NT2/D1 (cell line): Measurements from ENCODE around the gene RASL10A.
A peak's percentile ranks its signal among the peaks of the same experiment; 100 is the strongest.
"Not testable (repeated sequence)": the region's sequence is repeated elsewhere in the genome, so short reads cannot be mapped to it uniquely, and the experiment has no call there.

ENCODE experiments used
- DNase-seq: peaks from one replicate; pipeline ENCODE4 v3.0.0-alpha.2; 2011; ENCODE audit warnings: low read depth, low spot score
- H3K27me3 ChIP-seq: 2 replicates; pipeline ENCODE4 v1.6.0; 2011; ENCODE audit warnings: mild to moderate bottlenecking; ENCODE audit not compliant: insufficient read length, insufficient read depth
- H3K36me3 ChIP-seq: 2 replicates; pipeline ENCODE4 v1.6.1; 2011; ENCODE audit warnings: mild to moderate bottlenecking, low read length, mixed read lengths; ENCODE audit not compliant: insufficient read depth, insufficient read length
- H3K4me1 ChIP-seq: 2 replicates; pipeline ENCODE4 v1.5.1; 2011; ENCODE audit not compliant: insufficient read depth, insufficient read length
- H3K4me3 ChIP-seq: 2 replicates; pipeline ENCODE4 v1.5.1; 2011; ENCODE audit warnings: low read depth; ENCODE audit not compliant: insufficient read length
- H3K9ac ChIP-seq: 2 replicates; pipeline ENCODE4 v1.6.0; 2011; ENCODE audit warnings: low read depth; ENCODE audit not compliant: insufficient read length
- H3K9me3 ChIP-seq: 2 replicates; pipeline ENCODE4 v1.5.1; 2011; ENCODE audit warnings: mild to moderate bottlenecking, low read length; ENCODE audit not compliant: insufficient read depth
- SUZ12 ChIP-seq: IDR thresholded peaks from 2 replicates; pipeline ENCODE4 v1.6.1; 2011; ENCODE audit not compliant: insufficient read length, insufficient read depth; ENCODE audit errors: extremely low read depth
- YY1 ChIP-seq: IDR thresholded peaks from 2 replicates; pipeline ENCODE4 v1.6.1; 2011; ENCODE audit not compliant: insufficient read length, insufficient read depth
- ZNF274 ChIP-seq: IDR thresholded peaks from 2 replicates; pipeline ENCODE4 v1.6.1; 2011; ENCODE audit warnings: mild to moderate bottlenecking, low read depth, low read length

RASL10A gene, protein sequence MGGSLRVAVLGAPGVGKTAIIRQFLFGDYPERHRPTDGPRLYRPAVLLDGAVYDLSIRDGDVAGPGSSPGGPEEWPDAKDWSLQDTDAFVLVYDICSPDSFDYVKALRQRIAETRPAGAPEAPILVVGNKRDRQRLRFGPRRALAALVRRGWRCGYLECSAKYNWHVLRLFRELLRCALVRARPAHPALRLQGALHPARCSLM

DNA sequence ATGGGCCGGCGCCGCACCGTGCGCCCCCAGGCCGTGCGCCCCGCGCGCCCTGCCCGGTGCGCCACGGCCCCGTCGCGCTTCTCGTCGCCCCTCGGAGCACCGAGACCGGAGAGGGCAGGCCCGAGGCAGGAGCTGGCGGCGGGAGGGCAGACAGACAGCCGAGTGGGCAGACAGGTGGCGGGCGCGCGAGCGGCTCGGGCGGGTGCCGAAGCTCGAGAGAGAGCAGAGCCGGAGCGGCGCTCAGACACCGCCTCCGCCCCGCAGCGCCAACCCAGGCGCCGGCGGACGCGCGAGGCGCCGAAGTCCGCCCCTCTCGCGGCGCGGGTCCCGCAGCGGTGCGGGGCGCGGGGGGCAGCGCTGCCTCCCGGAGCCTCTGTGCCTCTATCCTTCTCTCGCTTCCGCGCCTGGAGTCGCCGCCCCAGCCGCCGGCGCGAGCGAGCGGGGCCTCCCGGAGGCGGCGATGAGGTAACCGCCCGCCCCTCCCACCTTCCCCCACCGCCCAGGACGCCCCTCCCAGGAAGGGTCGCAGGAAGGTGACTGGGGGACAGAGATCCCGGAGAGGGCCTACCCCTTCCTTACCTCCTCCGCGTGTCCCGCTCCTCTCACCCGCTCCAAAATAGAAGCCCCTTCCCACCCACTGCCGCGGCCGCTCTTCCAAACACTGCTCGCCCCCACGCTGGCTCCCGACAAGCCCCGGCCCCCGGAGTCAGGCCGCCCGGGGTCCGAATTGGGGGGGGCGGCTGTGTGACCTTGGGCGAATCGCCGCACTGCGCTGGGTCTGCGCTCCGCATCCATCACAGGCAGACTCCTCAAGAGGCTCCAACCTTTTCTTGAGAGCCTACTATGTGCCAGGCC is at the start of gene RASL10A:
Gene RASL10A, minus strand, starts transcription at position 412 of the 855 bp plus-strand sequence. CDS start 451 bp downstream, outside the sequence.
- Histone ChIP-seq H3K4me3 (peak within 1 kb of the TSS; percentile 45), H3K36me3 (peaks cover 18% of the 10 kb centered on the region), H3K4me1 (peaks cover 15% of the 10 kb centered on the region), H3K9me3 (no peaks in the 10 kb centered on the region; the same call in 1 of the 2 replicates), H3K27me3 (peaks cover 34% of the 10 kb centered on the region), H3K9ac (peak within 1 kb of the TSS; percentile 74)
- DNase-seq = no peak
- TF ChIP-seq YY1 (no peak), ZNF274 (no peak), SUZ12 (no peak)

DNA sequence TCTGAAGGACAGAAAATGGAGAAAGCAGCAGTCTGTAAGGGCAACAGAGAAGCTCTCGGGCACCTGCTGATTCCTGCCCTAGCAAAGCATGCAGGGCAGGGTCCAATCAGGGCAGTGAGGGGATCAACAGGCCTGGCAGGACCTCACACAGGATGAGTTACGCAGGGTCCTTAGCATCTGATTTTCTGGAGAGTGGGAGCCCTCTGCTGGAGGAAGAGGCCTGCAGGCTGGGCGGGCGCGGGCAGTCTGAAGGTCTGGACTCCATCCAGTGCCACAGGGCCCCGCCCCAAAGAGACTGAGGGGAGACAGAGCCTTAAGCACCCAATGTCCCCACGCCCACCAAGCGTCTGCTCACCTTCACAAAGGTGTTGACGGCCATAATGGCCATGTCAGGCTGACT is 44.0 kb upstream of the RASL10A start:
- H3K36me3 ChIP-seq = peaks cover 45% of the 10 kb centered on the region
- no peaks in the 10 kb centered on the region for H3K27me3 ChIP-seq
- no peak for DNase-seq
- no peak overlapping the region for H3K4me3 ChIP-seq
- no peaks in the 10 kb centered on the region for H3K9me3 ChIP-seq
- TF ChIP-seq YY1 (no peak), ZNF274 (no peak), SUZ12 (no peak)
- H3K9ac ChIP-seq = no peak overlapping the region
- H3K4me1 ChIP-seq = peaks cover 3% of the 10 kb centered on the region

DNA sequence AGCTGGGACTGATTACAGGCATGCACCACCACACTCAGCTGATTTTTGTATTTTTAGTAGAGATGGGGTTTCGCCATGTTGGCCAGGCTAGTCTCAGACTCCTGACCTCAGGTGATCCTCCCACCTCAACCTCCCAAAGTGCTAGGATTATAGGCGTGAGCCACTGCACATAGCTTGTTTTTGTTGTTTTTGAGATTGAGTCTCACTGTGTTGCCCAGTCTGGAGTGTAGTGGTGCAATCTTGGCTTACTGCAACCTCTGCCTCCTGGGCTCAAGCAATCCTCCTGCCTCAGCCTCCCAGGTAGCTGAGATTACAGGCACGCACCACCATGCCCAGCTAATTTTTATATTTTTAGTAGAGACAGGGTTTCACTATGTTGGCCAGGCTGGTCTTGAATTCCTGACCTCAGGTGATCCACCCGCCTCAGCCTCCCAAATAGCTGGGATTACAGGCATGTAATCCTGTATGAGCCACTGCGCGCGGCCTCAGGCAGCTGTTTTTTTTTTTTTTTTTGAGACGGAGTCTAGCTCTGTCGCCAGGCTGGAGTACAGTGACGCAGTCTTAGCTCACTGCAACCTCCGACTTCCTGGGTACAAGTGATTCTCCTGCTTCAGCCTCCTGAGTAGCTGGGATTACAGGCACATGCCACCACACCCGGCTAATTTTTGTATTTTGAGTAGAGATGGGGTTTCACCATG is 41.8 kb upstream of the RASL10A start:
- not testable (repeated sequence) for DNase-seq, H3K9me3 ChIP-seq, H3K9ac ChIP-seq, H3K4me3 ChIP-seq, H3K4me1 ChIP-seq, H3K27me3 ChIP-seq
- H3K36me3 ChIP-seq = peaks cover 64% of the 10 kb centered on the region

DNA sequence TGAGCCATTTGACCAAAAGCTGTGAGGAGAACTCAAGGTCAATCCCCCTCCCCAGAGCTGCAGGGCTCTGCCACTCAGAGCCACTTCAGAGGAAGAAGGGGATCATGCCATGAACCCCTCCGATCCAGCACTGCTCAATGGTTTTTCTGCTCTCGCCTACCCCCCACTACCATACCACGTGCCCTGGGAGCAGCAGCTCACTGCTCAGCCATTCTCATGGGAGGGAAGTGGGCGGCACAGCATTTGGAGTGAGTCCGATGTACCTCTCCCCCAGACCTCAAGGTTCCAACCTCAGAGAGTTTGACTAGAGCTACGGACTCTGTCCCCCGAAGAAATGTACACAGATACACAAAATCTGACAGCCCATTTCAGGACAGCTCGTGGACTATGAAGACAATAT is 38.4 kb upstream of the RASL10A start:
- no peak for DNase-seq
- peaks cover under 1% of the 10 kb centered on the region for H3K4me1 ChIP-seq
- H3K36me3 ChIP-seq = peaks cover 88% of the 10 kb centered on the region
- TF ChIP-seq SUZ12 (no peak), YY1 (no peak), ZNF274 (no peak)
- H3K9ac ChIP-seq = no peak overlapping the region
- H3K4me3 ChIP-seq = no peak overlapping the region
- H3K27me3 ChIP-seq = no peaks in the 10 kb centered on the region
- no peaks in the 10 kb centered on the region for H3K9me3 ChIP-seq

DNA sequence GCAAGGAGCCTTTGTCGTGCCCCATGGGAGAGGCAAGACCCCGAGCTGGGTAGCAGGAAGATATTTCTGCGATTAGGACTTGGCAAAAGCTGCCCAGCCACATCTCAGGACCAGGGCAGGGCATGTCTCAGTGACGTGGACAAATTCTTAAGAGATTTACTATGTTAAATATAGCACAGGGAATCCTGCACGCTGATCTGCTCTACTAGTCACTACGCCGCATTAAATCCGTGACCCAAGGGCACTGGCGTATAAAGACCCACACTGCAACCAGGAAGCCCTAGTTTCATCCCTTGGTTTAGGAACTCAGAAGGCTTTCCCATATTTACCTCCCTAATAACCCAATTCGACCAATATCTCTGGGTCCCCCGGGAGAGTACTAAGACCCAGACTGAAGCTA is 37.8 kb upstream of the RASL10A start:
- no peaks in the 10 kb centered on the region for H3K27me3 ChIP-seq
- no peaks in the 10 kb centered on the region for H3K9me3 ChIP-seq
- peaks cover 87% of the 10 kb centered on the region for H3K36me3 ChIP-seq
- no peak overlapping the region for H3K4me3 ChIP-seq
- TF ChIP-seq SUZ12 (no peak), ZNF274 (no peak), YY1 (no peak)
- H3K4me1 ChIP-seq = no peaks in the 10 kb centered on the region
- H3K9ac ChIP-seq = no peak overlapping the region
- DNase-seq = no peak

DNA sequence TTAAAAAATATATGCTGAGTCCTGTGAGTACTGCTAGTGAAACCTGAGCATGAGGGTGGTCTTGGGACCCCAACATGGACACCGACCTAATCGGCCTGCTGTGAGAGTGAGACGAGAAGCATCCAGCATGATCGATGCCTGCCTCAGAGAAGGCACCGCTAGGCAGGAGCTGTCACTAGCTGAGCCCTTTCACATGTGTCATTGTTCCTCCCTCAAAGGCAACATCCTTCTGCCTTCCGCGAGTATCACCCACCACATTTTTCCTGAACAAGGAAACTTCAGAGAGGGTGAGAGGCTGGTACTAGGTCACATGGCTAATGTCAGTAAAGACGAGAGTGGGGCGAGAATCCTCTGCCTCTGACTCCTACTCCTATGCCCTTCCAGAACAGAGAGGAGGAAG is 37.3 kb upstream of the RASL10A start:
- no peak for DNase-seq
- Histone ChIP-seq H3K27me3 (no peaks in the 10 kb centered on the region), H3K4me3 (no peak overlapping the region), H3K9me3 (no peaks in the 10 kb centered on the region), H3K36me3 (peaks cover 87% of the 10 kb centered on the region), H3K4me1 (no peaks in the 10 kb centered on the region), H3K9ac (no peak overlapping the region)
- no peak for TF ChIP-seq YY1
- no peak for TF ChIP-seq ZNF274
- TF ChIP-seq SUZ12 = no peak

DNA sequence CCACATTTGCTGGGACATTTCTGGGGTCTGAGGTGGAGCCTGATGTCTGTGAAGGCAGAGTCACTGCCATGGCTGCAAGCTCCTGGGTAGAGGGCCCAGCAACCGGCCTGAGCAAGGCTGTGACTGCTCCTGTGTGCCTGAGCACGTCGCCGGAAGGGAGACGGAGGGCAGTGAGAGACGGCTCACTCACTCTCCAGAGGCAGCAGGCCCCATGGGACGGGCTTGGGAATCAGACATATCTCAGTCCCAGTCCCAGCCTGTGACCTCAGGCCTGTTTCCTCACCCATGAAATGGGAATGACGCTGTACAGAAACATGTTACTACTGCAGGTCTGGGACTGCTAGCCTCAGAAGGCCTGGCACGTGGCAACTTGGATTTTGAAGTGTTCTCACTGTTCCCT is 36.4 kb upstream of the RASL10A start:
- Histone ChIP-seq H3K9me3 (no peaks in the 10 kb centered on the region), H3K27me3 (no peaks in the 10 kb centered on the region), H3K4me1 (no peaks in the 10 kb centered on the region), H3K36me3 (peaks cover 94% of the 10 kb centered on the region), H3K9ac (no peak overlapping the region), H3K4me3 (no peak overlapping the region)
- DNase-seq = no peak
- TF ChIP-seq ZNF274 = no peak
- TF ChIP-seq YY1 = no peak
- no peak for TF ChIP-seq SUZ12
